ENCODE measurements around the gene PEX14. TPM values are rescaled to one million over a fixed set of nuclear protein-coding genes. Genes with fewer than 3 reads are reported as not detected.

Gene PEX14
- polyA plus RNA-seq, 1 donor from 2014 or later = 13.5 TPM

- H3K9me3 ChIP-seq (ENCODE audit: low read length) = no peaks in the 10 kb centered on the region
- H3K9me2 ChIP-seq (ENCODE audit: insufficient read depth, low read length) = no peaks in the 10 kb centered on the region
- no peak overlapping the region for H3K4me3 ChIP-seq (ENCODE audit: low read length)
- no peaks in the 10 kb centered on the region for H4K20me1 ChIP-seq (ENCODE audit: insufficient read depth)
- H3K36me3 ChIP-seq (ENCODE audit: insufficient read depth, low read length) = no peaks in the 10 kb centered on the region
- H3K4me2 ChIP-seq (ENCODE audit: low read length) = no peak overlapping the region
- H3K9ac ChIP-seq (ENCODE audit: low read length) = no peak overlapping the region
- no peak for TF ChIP-seq TAF1 (IDR thresholded peaks at IDR 0.05; ENCODE audit: low read depth)
- no peak for TF ChIP-seq EZH2 (IDR thresholded peaks at IDR 0.05; ENCODE audit: borderline replicate concordance, insufficient read depth, low read length, poor library complexity, severe bottlenecking)
- TF ChIP-seq EP300 (conservative IDR thresholded peaks at IDR 0.05; ENCODE audit: poor library complexity, severe bottlenecking) = no peak
- TF ChIP-seq POLR2AphosphoS5 (IDR thresholded peaks at IDR 0.05) = no peak
- TF ChIP-seq RAD21 (conservative IDR thresholded peaks at IDR 0.05) = no peak
- peaks cover 5% of the 10 kb centered on the region for H3K79me2 ChIP-seq (replicated peaks; ENCODE audit: insufficient read depth, low read length)
- no peaks in the 10 kb centered on the region for H3F3A ChIP-seq (ENCODE audit: insufficient read depth, low read length, poor library complexity, severe bottlenecking)
- H2AFZ ChIP-seq (ENCODE audit: low read depth, low read length) = no peak overlapping the region
- H3K27ac ChIP-seq (ENCODE audit: low read length) = no peak overlapping the region
- H3K27me3 ChIP-seq (ENCODE audit: insufficient read depth, low read depth, low read length) = no peaks in the 10 kb centered on the region
Measured at GRCh38 chr1:10428984-10429383, 45.8 kb upstream of the PEX14 start.

DNA sequence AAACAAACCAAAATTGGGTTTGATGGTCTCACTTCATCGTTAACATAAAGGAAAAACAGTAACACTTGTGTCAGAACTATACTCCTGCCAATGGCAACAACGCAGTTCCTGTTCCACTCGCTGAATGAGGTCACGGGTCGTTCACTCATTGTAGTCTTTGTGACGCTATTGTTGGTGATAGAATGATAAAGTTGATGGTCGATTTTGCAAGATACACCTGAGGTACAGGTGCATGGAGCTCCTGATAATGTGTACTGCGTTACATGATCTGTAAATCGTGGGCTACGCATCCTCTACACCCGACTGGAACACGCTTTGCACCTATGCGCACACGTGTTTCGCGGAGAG lies 44.9 kb upstream of the PEX14 start:
- H2AFZ ChIP-seq (ENCODE audit: low read depth, low read length) = peak overlapping the region; percentile 97

DNA sequence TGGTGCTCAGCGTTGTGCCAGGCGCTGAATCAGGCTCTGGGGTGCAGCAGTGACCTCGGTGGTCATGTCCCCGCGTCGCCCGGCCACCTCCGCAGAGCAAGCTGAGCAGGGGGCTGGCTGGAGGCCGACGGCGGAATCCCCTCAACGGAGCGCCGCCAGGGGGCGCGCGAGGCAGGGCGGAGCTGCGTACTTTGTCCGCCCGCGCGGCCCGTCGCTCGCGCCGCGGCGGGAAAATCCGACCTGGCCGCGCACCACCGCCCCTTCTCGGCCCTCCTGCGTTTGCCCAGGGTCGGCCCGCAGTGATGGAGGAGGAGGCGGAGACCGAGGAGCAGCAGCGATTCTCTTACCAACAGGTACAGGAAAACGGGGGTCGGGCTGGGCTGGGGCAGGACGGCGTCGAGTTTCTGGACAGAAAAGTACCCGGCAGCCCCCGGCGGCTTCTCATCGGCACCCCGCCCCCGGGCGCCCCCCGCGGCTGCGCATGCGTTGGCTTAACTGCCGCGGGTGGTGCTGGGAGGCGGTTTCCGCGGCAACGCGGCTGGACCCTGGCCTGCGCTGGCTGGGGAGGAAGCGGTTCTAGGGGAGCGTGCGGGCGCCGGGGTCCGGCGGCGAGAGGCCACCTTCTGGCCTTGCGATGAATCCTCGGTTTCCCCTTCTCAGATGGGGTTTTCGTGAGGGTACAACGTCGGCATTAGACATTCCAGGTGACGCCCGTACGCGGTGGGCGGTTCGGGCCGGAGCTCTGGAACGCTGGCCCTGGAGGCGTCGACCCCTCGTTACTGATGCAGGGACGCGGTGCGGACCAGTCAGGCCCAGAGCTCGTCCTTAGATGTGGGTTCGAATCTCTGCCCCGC lies 44.3 kb upstream of the PEX14 start, which contains the start of gene CENPS:
TSS of gene CENPS (plus strand) at position 218 of the 854 bp plus-strand sequence. CDS start at position 303, 85 bp downstream.
- H3K79me2 ChIP-seq (replicated peaks; ENCODE audit: insufficient read depth, low read length) = peaks cover 5% of the 10 kb centered on the region
- H2AFZ ChIP-seq (ENCODE audit: low read depth, low read length) = peak within 1 kb of the TSS; percentile 97
- no peaks in the 10 kb centered on the region for H3K27me3 ChIP-seq (ENCODE audit: insufficient read depth, low read depth, low read length)
- no peaks in the 10 kb centered on the region for H3F3A ChIP-seq (ENCODE audit: insufficient read depth, low read length, poor library complexity, severe bottlenecking)
- TF ChIP-seq RAD21 (conservative IDR thresholded peaks at IDR 0.05) = peak; percentile 70
- peak; percentile 92 for TF ChIP-seq SMC3 (conservative IDR thresholded peaks at IDR 0.05; ENCODE audit: poor library complexity)
- TF ChIP-seq EZH2 (IDR thresholded peaks at IDR 0.05; ENCODE audit: borderline replicate concordance, insufficient read depth, low read length, poor library complexity, severe bottlenecking) = no peak
- TF ChIP-seq POLR2AphosphoS5 (IDR thresholded peaks at IDR 0.05) = peak; percentile 79
- peak; percentile 98 for TF ChIP-seq MXI1 (conservative IDR thresholded peaks at IDR 0.05; ENCODE audit: poor library complexity, severe bottlenecking)
- TF ChIP-seq TAF1 (IDR thresholded peaks at IDR 0.05; ENCODE audit: low read depth) = no peak
- peak; percentile 72 for TF ChIP-seq EP300 (conservative IDR thresholded peaks at IDR 0.05; ENCODE audit: poor library complexity, severe bottlenecking)
- TF ChIP-seq, protein P1, sequence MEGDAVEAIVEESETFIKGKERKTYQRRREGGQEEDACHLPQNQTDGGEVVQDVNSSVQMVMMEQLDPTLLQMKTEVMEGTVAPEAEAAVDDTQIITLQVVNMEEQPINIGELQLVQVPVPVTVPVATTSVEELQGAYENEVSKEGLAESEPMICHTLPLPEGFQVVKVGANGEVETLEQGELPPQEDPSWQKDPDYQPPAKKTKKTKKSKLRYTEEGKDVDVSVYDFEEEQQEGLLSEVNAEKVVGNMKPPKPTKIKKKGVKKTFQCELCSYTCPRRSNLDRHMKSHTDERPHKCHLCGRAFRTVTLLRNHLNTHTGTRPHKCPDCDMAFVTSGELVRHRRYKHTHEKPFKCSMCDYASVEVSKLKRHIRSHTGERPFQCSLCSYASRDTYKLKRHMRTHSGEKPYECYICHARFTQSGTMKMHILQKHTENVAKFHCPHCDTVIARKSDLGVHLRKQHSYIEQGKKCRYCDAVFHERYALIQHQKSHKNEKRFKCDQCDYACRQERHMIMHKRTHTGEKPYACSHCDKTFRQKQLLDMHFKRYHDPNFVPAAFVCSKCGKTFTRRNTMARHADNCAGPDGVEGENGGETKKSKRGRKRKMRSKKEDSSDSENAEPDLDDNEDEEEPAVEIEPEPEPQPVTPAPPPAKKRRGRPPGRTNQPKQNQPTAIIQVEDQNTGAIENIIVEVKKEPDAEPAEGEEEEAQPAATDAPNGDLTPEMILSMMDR (IDR thresholded peaks at IDR 0.05; ENCODE audit: poor library complexity, severe bottlenecking) = peak; percentile 99
- TF ChIP-seq REST (IDR thresholded peaks at IDR 0.05; ENCODE audit: borderline replicate concordance) = no peak
- H3K4me3 ChIP-seq (ENCODE audit: low read length) = peak within 1 kb of the TSS; percentile 98
- no peaks in the 10 kb centered on the region for H3K9me3 ChIP-seq (ENCODE audit: low read length)
- H3K9me2 ChIP-seq (ENCODE audit: insufficient read depth, low read length) = no peaks in the 10 kb centered on the region
- H4K20me1 ChIP-seq (ENCODE audit: insufficient read depth) = no peaks in the 10 kb centered on the region
- H3K9ac ChIP-seq (ENCODE audit: low read length) = peak within 1 kb of the TSS; percentile 91
- H3K27ac ChIP-seq (ENCODE audit: low read length) = peak within 1 kb of the TSS; percentile 86
- peak within 1 kb of the TSS; percentile 67 for H3K4me2 ChIP-seq (ENCODE audit: low read length)
- H3K36me3 ChIP-seq (ENCODE audit: insufficient read depth, low read length) = no peaks in the 10 kb centered on the region

More for the DNA sequence above, 44.9 kb upstream of the PEX14 start:
- H3K36me3 ChIP-seq (ENCODE audit: insufficient read depth, low read length) = no peaks in the 10 kb centered on the region
- peak overlapping the region; percentile 91 for H3K9ac ChIP-seq (ENCODE audit: low read length)
- no peaks in the 10 kb centered on the region for H3K9me3 ChIP-seq (ENCODE audit: low read length)
- no peaks in the 10 kb centered on the region for H3K9me2 ChIP-seq (ENCODE audit: insufficient read depth, low read length)
- TF ChIP-seq MXI1 (conservative IDR thresholded peaks at IDR 0.05; ENCODE audit: poor library complexity, severe bottlenecking) (no peak), EP300 (conservative IDR thresholded peaks at IDR 0.05; ENCODE audit: poor library complexity, severe bottlenecking) (no peak), POLR2AphosphoS5 (IDR thresholded peaks at IDR 0.05) (no peak)
- peaks cover 5% of the 10 kb centered on the region for H3K79me2 ChIP-seq (replicated peaks; ENCODE audit: insufficient read depth, low read length)
- H3K4me3 ChIP-seq (ENCODE audit: low read length) = peak overlapping the region; percentile 98
- H3F3A ChIP-seq (ENCODE audit: insufficient read depth, low read length, poor library complexity, severe bottlenecking) = no peaks in the 10 kb centered on the region
- no peaks in the 10 kb centered on the region for H3K27me3 ChIP-seq (ENCODE audit: insufficient read depth, low read depth, low read length)
- no peak overlapping the region for H3K4me2 ChIP-seq (ENCODE audit: low read length)
- no peaks in the 10 kb centered on the region for H4K20me1 ChIP-seq (ENCODE audit: insufficient read depth)
- no peak overlapping the region for H3K27ac ChIP-seq (ENCODE audit: low read length)
